ENCODE data around the gene SWAP70.

DNA sequence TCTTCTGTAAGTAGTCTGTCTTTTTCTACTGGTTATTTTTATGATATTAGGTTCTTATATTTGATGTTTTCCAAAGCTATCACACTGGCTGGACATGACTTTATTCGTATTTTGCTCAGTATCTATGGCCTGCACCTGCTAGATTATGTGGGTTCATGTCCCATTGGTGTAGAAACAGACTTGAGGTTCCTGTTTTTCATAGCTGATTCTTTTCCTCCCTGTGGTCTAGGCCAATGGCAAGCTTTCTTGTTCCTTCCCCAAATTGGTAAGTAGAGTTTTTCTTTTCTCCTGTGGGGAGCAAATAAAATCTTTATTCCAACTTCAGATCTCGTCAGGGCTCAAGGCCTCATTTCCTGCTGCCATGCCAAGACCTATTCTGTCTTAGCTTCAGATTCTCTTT lies 30.2 kb upstream of the SWAP70 start:
- TF ChIP-seq GLI4 (CRISPR knock-in tag; IDR thresholded peaks at IDR 0.05; ENCODE audit: borderline replicate concordance) (no peak), HOXD1 (CRISPR knock-in tag; IDR thresholded peaks at IDR 0.05) (no peak), PCBP2 (optimal IDR thresholded peaks at IDR 0.05; ENCODE audit: low read depth, low read length, poor library complexity, severe bottlenecking) (no peak), POLR2AphosphoS5 (IDR thresholded peaks at IDR 0.05; ENCODE audit: low read depth, low read length) (no peak), ATRX (CRISPR knock-in tag; IDR thresholded peaks at IDR 0.05; ENCODE audit: borderline replicate concordance) (no peak), FOSL2 (CRISPR knock-in tag; IDR thresholded peaks at IDR 0.05) (no peak), ZMYM3 (CRISPR knock-in tag; IDR thresholded peaks at IDR 0.05) (no peak), NPAS2 (CRISPR knock-in tag; IDR thresholded peaks at IDR 0.05; ENCODE audit: borderline replicate concordance) (no peak), ZNF839 (CRISPR knock-in tag; IDR thresholded peaks at IDR 0.05; ENCODE audit: borderline replicate concordance) (no peak), ZNF879 (CRISPR knock-in tag; IDR thresholded peaks at IDR 0.05) (no peak)
- TF ChIP-seq, protein P1, sequence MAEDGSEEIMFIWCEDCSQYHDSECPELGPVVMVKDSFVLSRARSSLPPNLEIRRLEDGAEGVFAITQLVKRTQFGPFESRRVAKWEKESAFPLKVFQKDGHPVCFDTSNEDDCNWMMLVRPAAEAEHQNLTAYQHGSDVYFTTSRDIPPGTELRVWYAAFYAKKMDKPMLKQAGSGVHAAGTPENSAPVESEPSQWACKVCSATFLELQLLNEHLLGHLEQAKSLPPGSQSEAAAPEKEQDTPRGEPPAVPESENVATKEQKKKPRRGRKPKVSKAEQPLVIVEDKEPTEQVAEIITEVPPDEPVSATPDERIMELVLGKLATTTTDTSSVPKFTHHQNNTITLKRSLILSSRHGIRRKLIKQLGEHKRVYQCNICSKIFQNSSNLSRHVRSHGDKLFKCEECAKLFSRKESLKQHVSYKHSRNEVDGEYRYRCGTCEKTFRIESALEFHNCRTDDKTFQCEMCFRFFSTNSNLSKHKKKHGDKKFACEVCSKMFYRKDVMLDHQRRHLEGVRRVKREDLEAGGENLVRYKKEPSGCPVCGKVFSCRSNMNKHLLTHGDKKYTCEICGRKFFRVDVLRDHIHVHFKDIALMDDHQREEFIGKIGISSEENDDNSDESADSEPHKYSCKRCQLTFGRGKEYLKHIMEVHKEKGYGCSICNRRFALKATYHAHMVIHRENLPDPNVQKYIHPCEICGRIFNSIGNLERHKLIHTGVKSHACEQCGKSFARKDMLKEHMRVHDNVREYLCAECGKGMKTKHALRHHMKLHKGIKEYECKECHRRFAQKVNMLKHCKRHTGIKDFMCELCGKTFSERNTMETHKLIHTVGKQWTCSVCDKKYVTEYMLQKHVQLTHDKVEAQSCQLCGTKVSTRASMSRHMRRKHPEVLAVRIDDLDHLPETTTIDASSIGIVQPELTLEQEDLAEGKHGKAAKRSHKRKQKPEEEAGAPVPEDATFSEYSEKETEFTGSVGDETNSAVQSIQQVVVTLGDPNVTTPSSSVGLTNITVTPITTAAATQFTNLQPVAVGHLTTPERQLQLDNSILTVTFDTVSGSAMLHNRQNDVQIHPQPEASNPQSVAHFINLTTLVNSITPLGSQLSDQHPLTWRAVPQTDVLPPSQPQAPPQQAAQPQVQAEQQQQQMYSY (CRISPR knock-in tag; IDR thresholded peaks at IDR 0.05), result no peak
- TF ChIP-seq, protein P2, sequence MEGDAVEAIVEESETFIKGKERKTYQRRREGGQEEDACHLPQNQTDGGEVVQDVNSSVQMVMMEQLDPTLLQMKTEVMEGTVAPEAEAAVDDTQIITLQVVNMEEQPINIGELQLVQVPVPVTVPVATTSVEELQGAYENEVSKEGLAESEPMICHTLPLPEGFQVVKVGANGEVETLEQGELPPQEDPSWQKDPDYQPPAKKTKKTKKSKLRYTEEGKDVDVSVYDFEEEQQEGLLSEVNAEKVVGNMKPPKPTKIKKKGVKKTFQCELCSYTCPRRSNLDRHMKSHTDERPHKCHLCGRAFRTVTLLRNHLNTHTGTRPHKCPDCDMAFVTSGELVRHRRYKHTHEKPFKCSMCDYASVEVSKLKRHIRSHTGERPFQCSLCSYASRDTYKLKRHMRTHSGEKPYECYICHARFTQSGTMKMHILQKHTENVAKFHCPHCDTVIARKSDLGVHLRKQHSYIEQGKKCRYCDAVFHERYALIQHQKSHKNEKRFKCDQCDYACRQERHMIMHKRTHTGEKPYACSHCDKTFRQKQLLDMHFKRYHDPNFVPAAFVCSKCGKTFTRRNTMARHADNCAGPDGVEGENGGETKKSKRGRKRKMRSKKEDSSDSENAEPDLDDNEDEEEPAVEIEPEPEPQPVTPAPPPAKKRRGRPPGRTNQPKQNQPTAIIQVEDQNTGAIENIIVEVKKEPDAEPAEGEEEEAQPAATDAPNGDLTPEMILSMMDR (CRISPR knock-in tag; IDR thresholded peaks at IDR 0.05), result no peak
- TF ChIP-seq, protein P3, sequence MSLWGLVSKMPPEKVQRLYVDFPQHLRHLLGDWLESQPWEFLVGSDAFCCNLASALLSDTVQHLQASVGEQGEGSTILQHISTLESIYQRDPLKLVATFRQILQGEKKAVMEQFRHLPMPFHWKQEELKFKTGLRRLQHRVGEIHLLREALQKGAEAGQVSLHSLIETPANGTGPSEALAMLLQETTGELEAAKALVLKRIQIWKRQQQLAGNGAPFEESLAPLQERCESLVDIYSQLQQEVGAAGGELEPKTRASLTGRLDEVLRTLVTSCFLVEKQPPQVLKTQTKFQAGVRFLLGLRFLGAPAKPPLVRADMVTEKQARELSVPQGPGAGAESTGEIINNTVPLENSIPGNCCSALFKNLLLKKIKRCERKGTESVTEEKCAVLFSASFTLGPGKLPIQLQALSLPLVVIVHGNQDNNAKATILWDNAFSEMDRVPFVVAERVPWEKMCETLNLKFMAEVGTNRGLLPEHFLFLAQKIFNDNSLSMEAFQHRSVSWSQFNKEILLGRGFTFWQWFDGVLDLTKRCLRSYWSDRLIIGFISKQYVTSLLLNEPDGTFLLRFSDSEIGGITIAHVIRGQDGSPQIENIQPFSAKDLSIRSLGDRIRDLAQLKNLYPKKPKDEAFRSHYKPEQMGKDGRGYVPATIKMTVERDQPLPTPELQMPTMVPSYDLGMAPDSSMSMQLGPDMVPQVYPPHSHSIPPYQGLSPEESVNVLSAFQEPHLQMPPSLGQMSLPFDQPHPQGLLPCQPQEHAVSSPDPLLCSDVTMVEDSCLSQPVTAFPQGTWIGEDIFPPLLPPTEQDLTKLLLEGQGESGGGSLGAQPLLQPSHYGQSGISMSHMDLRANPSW (CRISPR knock-in tag; IDR thresholded peaks at IDR 0.05; ENCODE audit: borderline replicate concordance), result no peak
